ENCODE measurements around the gene TNFAIP8L1. TPM values are rescaled to one million over a fixed set of nuclear protein-coding genes. Genes with fewer than 3 reads are reported as not detected.

Gene TNFAIP8L1
- total RNA-seq, 2 donors from 2014 or later, result 4.0 to 6.2 TPM

DNA sequence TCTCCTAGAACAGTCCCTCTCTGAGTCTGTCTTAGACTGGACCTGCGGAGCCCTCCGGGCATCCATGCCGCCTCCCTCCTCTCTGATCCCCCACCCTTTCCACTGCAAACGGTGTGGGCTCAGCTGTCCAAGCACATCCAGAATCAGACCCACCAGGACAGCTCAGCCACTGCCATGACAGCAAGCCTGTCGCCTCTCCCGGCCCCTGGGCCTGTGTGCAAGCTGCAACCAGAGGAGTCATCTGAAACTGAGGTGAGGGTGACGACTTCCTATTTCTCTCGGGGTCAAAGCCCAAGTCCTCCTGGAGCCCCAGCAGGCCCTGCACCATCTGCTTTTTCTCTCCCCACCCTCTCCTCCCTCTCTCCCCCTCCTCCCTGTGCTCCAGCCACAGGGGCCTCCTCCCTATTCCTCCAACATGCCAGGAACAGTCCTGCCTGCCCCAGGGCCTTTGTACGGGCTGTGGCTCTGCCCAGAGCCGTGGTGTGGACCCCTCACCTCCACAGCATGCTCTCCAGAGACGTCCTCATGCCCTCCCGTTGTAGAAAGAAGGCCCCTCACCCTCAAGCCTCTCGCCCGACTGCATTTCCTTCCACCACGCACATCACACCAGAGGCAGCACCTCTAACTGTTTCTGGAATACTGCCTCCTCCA, 54.3 kb downstream of the TNFAIP8L1 start:
- Histone ChIP-seq H3K36me3 (peaks cover 14 to 24% of the 10 kb centered on the region in 2 donors), H3K27me3 (replicated peaks; ENCODE audit: insufficient read depth) (no peaks in the 10 kb centered on the region), H3K4me3 (no peak overlapping the region), H3K4me1 (replicated peaks) (no peaks in the 10 kb centered on the region), H3K27ac (peak overlapping the region; percentile 38 to 64), H3K9me3 (no peaks in the 10 kb centered on the region)
- no peak for DNase-seq (ENCODE audit: low spot score)
- WGBS, result 89% methylated on average over 15 of the region's 15 CpGs
- intact Hi-C loops (cut with DNase I), result no loop called here
- TF ChIP-seq POLR2A (IDR thresholded peaks at IDR 0.05), result no peak

- Histone ChIP-seq H3K27me3 (replicated peaks; ENCODE audit: insufficient read depth) (no peaks in the 10 kb centered on the region), H3K4me1 (replicated peaks) (no peaks in the 10 kb centered on the region), H3K27ac (peak overlapping the region; percentile 38 to 64), H3K4me3 (no peak overlapping the region), H3K36me3 (peaks cover 8 to 19% of the 10 kb centered on the region in 2 donors), H3K9me3 (no peaks in the 10 kb centered on the region)
- TF ChIP-seq POLR2A (IDR thresholded peaks at IDR 0.05), result no peak
- peak; percentile 17 for TF ChIP-seq POLR2AphosphoS5 (IDR thresholded peaks at IDR 0.05)
- DNase-seq (ENCODE audit: low spot score), result peak; percentile 53
- intact Hi-C loops (cut with DNase I), result no loop called here
- WGBS, result 77% methylated on average over 22 of the region's 22 CpGs
Measured at GRCh38 chr19:4694211-4694987, 55.1 kb downstream of the TNFAIP8L1 start.

DNA sequence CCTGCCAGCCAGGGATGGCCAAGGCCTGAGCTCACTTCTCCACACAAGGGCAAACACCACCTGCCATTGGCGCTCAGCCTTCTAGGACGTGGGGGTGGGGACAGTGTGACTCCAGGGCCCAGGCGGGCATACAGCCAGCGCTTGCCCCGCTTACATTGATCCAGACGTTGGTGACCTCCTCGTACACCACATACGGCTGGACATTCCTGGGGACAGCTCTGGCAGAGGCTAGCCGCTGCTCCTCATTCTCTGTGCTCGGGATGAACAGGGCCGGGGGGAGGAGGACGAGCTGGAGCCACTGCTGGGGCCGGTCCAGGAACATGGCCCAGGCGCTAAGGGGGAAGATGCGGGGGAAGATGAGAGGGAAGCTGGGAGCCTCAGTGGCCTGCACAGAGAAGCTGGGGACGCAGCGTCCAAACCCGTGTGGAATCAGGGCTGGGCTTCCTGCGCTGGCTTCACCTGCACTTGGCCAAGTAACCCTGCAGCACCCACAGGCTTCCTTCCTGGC, 56.0 kb downstream of the TNFAIP8L1 start:
- no peak overlapping the region for H3K4me3 ChIP-seq
- H3K27me3 ChIP-seq (replicated peaks; ENCODE audit: insufficient read depth), result no peaks in the 10 kb centered on the region
- WGBS, result 84% methylated on average over 19 of the region's 19 CpGs
- intact Hi-C loops (cut with DNase I), result no loop called here
- DNase-seq (ENCODE audit: low spot score), result no peak
- H3K36me3 ChIP-seq, result peaks cover 8 to 14% of the 10 kb centered on the region in 2 donors
- no peaks in the 10 kb centered on the region for H3K9me3 ChIP-seq
- TF ChIP-seq, protein P1, sequence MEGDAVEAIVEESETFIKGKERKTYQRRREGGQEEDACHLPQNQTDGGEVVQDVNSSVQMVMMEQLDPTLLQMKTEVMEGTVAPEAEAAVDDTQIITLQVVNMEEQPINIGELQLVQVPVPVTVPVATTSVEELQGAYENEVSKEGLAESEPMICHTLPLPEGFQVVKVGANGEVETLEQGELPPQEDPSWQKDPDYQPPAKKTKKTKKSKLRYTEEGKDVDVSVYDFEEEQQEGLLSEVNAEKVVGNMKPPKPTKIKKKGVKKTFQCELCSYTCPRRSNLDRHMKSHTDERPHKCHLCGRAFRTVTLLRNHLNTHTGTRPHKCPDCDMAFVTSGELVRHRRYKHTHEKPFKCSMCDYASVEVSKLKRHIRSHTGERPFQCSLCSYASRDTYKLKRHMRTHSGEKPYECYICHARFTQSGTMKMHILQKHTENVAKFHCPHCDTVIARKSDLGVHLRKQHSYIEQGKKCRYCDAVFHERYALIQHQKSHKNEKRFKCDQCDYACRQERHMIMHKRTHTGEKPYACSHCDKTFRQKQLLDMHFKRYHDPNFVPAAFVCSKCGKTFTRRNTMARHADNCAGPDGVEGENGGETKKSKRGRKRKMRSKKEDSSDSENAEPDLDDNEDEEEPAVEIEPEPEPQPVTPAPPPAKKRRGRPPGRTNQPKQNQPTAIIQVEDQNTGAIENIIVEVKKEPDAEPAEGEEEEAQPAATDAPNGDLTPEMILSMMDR (IDR thresholded peaks at IDR 0.05), result no peak
- no peak for TF ChIP-seq POLR2AphosphoS5 (IDR thresholded peaks at IDR 0.05)
- no peak for TF ChIP-seq POLR2A (IDR thresholded peaks at IDR 0.05)
- H3K27ac ChIP-seq, result peak overlapping the region in 1 of 2 donors; percentile 64
- no peaks in the 10 kb centered on the region for H3K4me1 ChIP-seq (replicated peaks)

DNA sequence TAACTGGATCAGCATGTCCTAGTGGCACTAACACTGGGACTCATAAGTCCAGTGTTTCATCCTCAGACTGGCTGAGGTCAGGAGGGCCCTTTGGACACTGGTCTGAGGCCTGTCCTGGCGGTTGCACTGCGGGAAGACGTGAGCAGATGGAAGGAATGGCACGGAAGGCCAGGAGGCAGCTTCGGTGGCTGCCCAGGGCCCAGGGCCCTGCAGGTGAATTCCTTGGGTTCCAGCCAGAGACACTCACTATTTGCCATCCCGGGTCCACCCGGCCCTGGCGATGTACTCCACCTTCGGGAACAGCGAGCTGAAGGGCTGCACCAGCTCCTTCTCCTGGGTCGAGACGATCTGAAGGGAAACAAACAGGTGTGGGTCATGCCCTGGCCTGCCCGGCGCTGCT, 58.0 kb downstream of the TNFAIP8L1 start:
- 76% methylated on average over 2 of the region's 14 CpGs for WGBS

GRCh38 chr19:4699826-4700692, 60.7 kb downstream of the TNFAIP8L1 start:
- no peak overlapping the region for H3K4me3 ChIP-seq
- TF ChIP-seq POLR2A (IDR thresholded peaks at IDR 0.05), result no peak
- TF ChIP-seq, protein P1 (IDR thresholded peaks at IDR 0.05), result no peak
- TF ChIP-seq POLR2AphosphoS5 (IDR thresholded peaks at IDR 0.05), result no peak
- intact Hi-C loops (cut with DNase I), result no loop called here
- H3K9me3 ChIP-seq, result no peaks in the 10 kb centered on the region
- WGBS, result 85% methylated on average over 24 of the region's 33 CpGs
- no peaks in the 10 kb centered on the region for H3K27me3 ChIP-seq (replicated peaks; ENCODE audit: insufficient read depth)
- H3K27ac ChIP-seq, result no peak overlapping the region
- no peaks in the 10 kb centered on the region for H3K4me1 ChIP-seq (replicated peaks)
- DNase-seq (ENCODE audit: low spot score), result no peak
- peaks cover 14 to 17% of the 10 kb centered on the region in 2 donors for H3K36me3 ChIP-seq

More for the DNA sequence above, 58.0 kb downstream of the TNFAIP8L1 start:
- no peak for DNase-seq (ENCODE audit: low spot score)
- no peak overlapping the region for H3K27ac ChIP-seq
- peaks cover 17 to 18% of the 10 kb centered on the region in 2 donors for H3K36me3 ChIP-seq
- H3K4me1 ChIP-seq (replicated peaks), result no peaks in the 10 kb centered on the region
- TF ChIP-seq POLR2AphosphoS5 (IDR thresholded peaks at IDR 0.05), result no peak
- no peak for TF ChIP-seq POLR2A (IDR thresholded peaks at IDR 0.05)
- TF ChIP-seq, protein P1 (IDR thresholded peaks at IDR 0.05), result no peak
- H3K9me3 ChIP-seq, result no peaks in the 10 kb centered on the region
- intact Hi-C loops (cut with DNase I), result no loop called here
- no peaks in the 10 kb centered on the region for H3K27me3 ChIP-seq (replicated peaks; ENCODE audit: insufficient read depth)
- no peak overlapping the region for H3K4me3 ChIP-seq
